ENCODE measurements around the gene ZNF135. TPM values are rescaled to one million over a fixed set of nuclear protein-coding genes. Genes with fewer than 3 reads are reported as not detected.

ZNF135 gene
- total RNA-seq, 2 experiments from 2014 or later: 0.49 to 0.76 TPM

Other genes starting within 250 kb of the ZNF135 start
- 10 to 100 TPM in 1 of 2 experiments, 1 to 10 TPM in 1; 9.7 to 11.1 TPM for gene ZNF552, start 244.4 kb upstream of the ZNF135 start, total RNA-seq
- 10 to 100 TPM; 14.6 to 19.3 TPM for gene ZNF587B, start 229.0 kb upstream of the ZNF135 start, total RNA-seq
- gene ZNF587, start 209.4 kb upstream of the ZNF135 start, total RNA-seq: 10 to 100 TPM; 30.8 to 41.2 TPM
- gene ZNF814, start 170.2 kb upstream of the ZNF135 start, total RNA-seq: 10 to 100 TPM; 26.7 to 28.1 TPM
- 10 to 100 TPM; 17.8 to 24.0 TPM for gene ZNF417, start 142.7 kb upstream of the ZNF135 start, total RNA-seq
- gene ZNF418, start 123.9 kb upstream of the ZNF135 start, total RNA-seq: 1 to 10 TPM; 5.7 to 6.6 TPM
- 1 to 10 TPM; 7.6 to 9.3 TPM for gene ZNF256, start 111.6 kb upstream of the ZNF135 start, total RNA-seq
- under 1 TPM; 0.33 to 0.88 TPM for gene C19orf18, start 84.7 kb upstream of the ZNF135 start, total RNA-seq
- gene ZNF606, start 56.5 kb upstream of the ZNF135 start, total RNA-seq: 10 to 100 TPM; 11.6 to 12.8 TPM
- not detected for gene ZSCAN1, start 25.3 kb upstream of the ZNF135 start, total RNA-seq
- gene ZSCAN18, start 38.9 kb downstream of the ZNF135 start, total RNA-seq: 10 to 100 TPM; 15.9 to 24.8 TPM
- gene ZNF329, start 91.5 kb downstream of the ZNF135 start, total RNA-seq: 1 to 10 TPM; 4.0 to 4.6 TPM
- 10 to 100 TPM; 30.1 to 36.0 TPM for gene ZNF274, start 123.8 kb downstream of the ZNF135 start, total RNA-seq
- gene ZNF544, start 169.6 kb downstream of the ZNF135 start, total RNA-seq: 10 to 100 TPM; 48.0 to 68.4 TPM
- 1 to 10 TPM; 4.8 to 5.0 TPM for gene ZNF8, start 219.7 kb downstream of the ZNF135 start, total RNA-seq
- gene ERVK3-1, start 246.1 kb downstream of the ZNF135 start, total RNA-seq: 10 to 100 TPM; 78.3 to 82.7 TPM

All from activated CD8-positive, alpha-beta memory T cell treated with anti-CD3 and anti-CD28 coated beads, Interleukin-2, amount 10 ng/mL, durations not matched to agents 7 days and 5 days (primary cell).